ENCODE results near the gene PRPF40B. TPM values are rescaled to one million over a fixed set of nuclear protein-coding genes. Genes with fewer than 3 reads are reported as not detected.

The PRPF40B gene
- total and polyA plus RNA-seq, 2 experiments from 2014 or later, result 11.1 to 30.1 TPM

DNA sequence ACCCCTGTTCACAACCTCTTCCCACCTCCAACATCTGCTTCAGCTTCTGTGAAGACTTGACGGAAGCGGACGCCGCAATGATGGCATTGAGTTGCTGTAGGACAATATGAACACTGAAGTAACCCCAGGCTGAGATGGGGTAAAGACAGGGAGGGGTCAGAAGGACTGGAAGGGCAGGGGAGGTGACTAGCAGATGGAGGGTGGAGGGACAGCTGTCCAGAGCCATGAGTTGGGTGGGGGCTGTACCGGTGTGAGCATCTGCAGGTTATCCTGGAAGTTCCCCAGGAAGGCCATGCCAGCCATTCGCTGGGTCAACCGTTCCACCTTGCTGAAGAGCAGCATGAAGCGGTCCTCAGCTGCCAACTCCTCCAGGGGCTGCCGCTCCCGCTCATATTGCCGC lies 26.1 kb downstream of the PRPF40B start:
- no peaks in the 10 kb centered on the region for H3K36me3 ChIP-seq (replicated peaks; ENCODE audit: insufficient read depth, low read depth)
- TF ChIP-seq, protein P1, sequence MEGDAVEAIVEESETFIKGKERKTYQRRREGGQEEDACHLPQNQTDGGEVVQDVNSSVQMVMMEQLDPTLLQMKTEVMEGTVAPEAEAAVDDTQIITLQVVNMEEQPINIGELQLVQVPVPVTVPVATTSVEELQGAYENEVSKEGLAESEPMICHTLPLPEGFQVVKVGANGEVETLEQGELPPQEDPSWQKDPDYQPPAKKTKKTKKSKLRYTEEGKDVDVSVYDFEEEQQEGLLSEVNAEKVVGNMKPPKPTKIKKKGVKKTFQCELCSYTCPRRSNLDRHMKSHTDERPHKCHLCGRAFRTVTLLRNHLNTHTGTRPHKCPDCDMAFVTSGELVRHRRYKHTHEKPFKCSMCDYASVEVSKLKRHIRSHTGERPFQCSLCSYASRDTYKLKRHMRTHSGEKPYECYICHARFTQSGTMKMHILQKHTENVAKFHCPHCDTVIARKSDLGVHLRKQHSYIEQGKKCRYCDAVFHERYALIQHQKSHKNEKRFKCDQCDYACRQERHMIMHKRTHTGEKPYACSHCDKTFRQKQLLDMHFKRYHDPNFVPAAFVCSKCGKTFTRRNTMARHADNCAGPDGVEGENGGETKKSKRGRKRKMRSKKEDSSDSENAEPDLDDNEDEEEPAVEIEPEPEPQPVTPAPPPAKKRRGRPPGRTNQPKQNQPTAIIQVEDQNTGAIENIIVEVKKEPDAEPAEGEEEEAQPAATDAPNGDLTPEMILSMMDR (IDR thresholded peaks at IDR 0.05; ENCODE audit: poor library complexity), result no peak

DNA sequence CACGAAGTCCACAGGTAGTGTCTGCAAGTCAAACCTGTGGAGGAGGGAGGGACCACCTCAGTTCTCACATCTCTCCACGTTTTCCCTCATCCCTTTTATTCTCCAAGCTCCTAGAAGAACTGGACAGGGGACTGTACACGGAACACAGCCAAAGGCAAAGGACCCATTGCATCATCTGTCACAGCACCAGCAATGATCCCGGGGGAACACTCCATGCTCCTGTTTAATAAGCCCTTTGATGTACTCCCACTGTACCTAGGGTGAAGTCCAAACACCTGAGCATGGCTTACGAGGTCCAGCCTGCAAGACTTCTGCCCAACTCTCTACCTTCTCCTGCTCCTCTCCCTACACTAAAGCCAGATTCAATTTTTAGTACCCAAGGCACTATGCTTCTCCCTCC lies 26.5 kb downstream of the PRPF40B start:
- Histone ChIP-seq H3K79me2 (no peaks in the 10 kb centered on the region), H3K4me3 (no peak overlapping the region), H3K27ac (no peak overlapping the region), H3K4me1 (ENCODE audit: insufficient read depth) (no peaks in the 10 kb centered on the region), H3K9me2 (replicated peaks; ENCODE audit: insufficient read depth) (no peaks in the 10 kb centered on the region), H3K9me3 (ENCODE audit: low read depth) (no peaks in the 10 kb centered on the region), H3K4me2 (no peak overlapping the region), H2AFZ (no peak overlapping the region), H3K36me3 (replicated peaks; ENCODE audit: insufficient read depth, low read depth) (no peaks in the 10 kb centered on the region), H4K20me1 (ENCODE audit: insufficient read depth, poor library complexity, severe bottlenecking) (no peaks in the 10 kb centered on the region), H3K27me3 (no peaks in the 10 kb centered on the region)
- DNase-seq (ENCODE audit: low spot score), result no peak
- TF ChIP-seq, protein P1 (IDR thresholded peaks at IDR 0.05; ENCODE audit: poor library complexity), result no peak
- TF ChIP-seq EZH2phosphoT487 (IDR thresholded peaks at IDR 0.05; ENCODE audit: low read depth, severe bottlenecking, unreplicated experiment), result no peak
- TF ChIP-seq EZH2 (IDR thresholded peaks at IDR 0.05; ENCODE audit: borderline replicate concordance), result no peak
- WGBS (ENCODE audit: low lambda C conversion rate, missing lambda C conversion rate), result 86% methylated on average over 5 of the region's 5 CpGs

More for the DNA sequence above, 26.1 kb downstream of the PRPF40B start:
- Histone ChIP-seq H3K9me2 (replicated peaks; ENCODE audit: insufficient read depth) (no peaks in the 10 kb centered on the region), H3K4me2 (no peak overlapping the region), H3K4me1 (ENCODE audit: insufficient read depth) (no peaks in the 10 kb centered on the region), H3K79me2 (no peaks in the 10 kb centered on the region), H3K27ac (no peak overlapping the region), H2AFZ (no peak overlapping the region), H3K4me3 (no peak overlapping the region), H3K27me3 (no peaks in the 10 kb centered on the region), H3K9me3 (ENCODE audit: low read depth) (no peaks in the 10 kb centered on the region), H4K20me1 (ENCODE audit: insufficient read depth, poor library complexity, severe bottlenecking) (no peaks in the 10 kb centered on the region)
- whole genome bisulfite sequencing (ENCODE audit: low lambda C conversion rate, missing lambda C conversion rate), result 97% methylated on average over 11 of the region's 11 CpGs
- no peak for DNase-seq (ENCODE audit: low spot score)

DNA sequence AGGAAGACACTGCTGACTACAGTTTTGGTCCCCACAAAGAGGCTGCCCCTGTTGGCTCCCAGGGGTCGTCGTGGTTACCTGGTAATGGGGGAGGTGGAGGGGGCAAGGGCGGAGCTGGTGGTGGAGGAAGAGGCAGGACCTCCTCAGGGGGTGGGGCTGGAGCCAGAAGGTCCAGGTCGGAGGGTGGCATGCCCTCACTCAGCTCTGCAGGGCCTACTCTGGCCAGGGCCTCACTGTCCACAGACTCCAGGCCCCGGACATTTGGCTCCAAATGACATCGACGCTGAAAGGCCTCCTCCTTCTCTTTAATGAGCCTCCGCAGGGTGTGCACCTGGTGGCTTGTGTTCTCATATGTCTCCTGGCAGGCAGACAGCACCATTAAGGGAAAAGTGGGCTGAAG lies 28.5 kb downstream of the PRPF40B start:
- Histone ChIP-seq H3K9me2 (replicated peaks; ENCODE audit: insufficient read depth) (no peaks in the 10 kb centered on the region), H4K20me1 (ENCODE audit: insufficient read depth, poor library complexity, severe bottlenecking) (no peaks in the 10 kb centered on the region), H3K27ac (no peak overlapping the region), H3K4me1 (ENCODE audit: insufficient read depth) (no peaks in the 10 kb centered on the region), H3K27me3 (no peaks in the 10 kb centered on the region), H3K79me2 (no peaks in the 10 kb centered on the region), H3K36me3 (replicated peaks; ENCODE audit: insufficient read depth, low read depth) (no peaks in the 10 kb centered on the region), H3K4me3 (no peak overlapping the region), H3K9me3 (ENCODE audit: low read depth) (no peaks in the 10 kb centered on the region), H2AFZ (no peak overlapping the region), H3K4me2 (no peak overlapping the region)
- TF ChIP-seq, protein P1 (IDR thresholded peaks at IDR 0.05; ENCODE audit: poor library complexity), result no peak
- no peak for TF ChIP-seq EZH2 (IDR thresholded peaks at IDR 0.05; ENCODE audit: borderline replicate concordance)
- TF ChIP-seq EZH2phosphoT487 (IDR thresholded peaks at IDR 0.05; ENCODE audit: low read depth, severe bottlenecking, unreplicated experiment), result no peak
- no peak for DNase-seq (ENCODE audit: low spot score)
- WGBS (ENCODE audit: low lambda C conversion rate, missing lambda C conversion rate), result 95% methylated on average over 4 of the region's 8 CpGs

DNA sequence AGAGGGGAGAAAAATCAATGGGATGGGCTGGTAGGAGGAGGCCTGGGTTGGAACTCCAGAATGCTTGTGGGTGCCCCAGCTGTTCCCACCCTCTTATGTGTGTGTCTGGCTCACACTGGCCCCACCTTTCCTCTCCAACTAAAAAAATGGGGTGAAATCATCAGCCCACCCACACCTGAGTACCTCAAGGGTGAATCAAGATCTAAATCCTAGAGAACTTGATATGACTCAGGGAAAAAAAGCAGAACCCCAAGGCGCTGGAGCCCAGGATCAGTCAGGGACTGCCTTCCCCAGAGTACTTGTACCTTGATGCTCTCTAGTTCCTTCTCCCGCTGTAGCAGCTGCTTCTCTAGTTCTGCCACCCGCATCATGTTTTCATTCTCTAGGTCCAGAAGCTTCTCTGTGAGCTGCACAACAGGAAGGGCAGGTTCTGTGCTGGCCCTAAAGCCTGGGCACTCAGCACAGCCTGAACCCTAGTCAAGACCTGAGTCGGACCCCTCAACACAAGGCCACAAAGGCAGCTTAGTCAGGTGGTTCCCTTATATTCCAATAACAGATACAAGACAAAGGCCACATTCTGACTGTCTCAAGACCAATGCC lies 29.7 kb downstream of the PRPF40B start:
- H3K36me3 ChIP-seq (replicated peaks; ENCODE audit: insufficient read depth, low read depth), result no peaks in the 10 kb centered on the region
- TF ChIP-seq, protein P1 (IDR thresholded peaks at IDR 0.05; ENCODE audit: poor library complexity), result no peak
- no peak for TF ChIP-seq EZH2 (IDR thresholded peaks at IDR 0.05; ENCODE audit: borderline replicate concordance)

More for the DNA sequence above, 29.7 kb downstream of the PRPF40B start:
- Histone ChIP-seq H3K27ac (no peak overlapping the region), H4K20me1 (ENCODE audit: insufficient read depth, poor library complexity, severe bottlenecking) (no peaks in the 10 kb centered on the region), H3K9me2 (replicated peaks; ENCODE audit: insufficient read depth) (no peaks in the 10 kb centered on the region), H3K4me1 (ENCODE audit: insufficient read depth) (no peaks in the 10 kb centered on the region), H2AFZ (no peak overlapping the region), H3K4me3 (no peak overlapping the region), H3K27me3 (no peaks in the 10 kb centered on the region), H3K9me3 (ENCODE audit: low read depth) (no peaks in the 10 kb centered on the region), H3K79me2 (no peaks in the 10 kb centered on the region), H3K4me2 (no peak overlapping the region)
- DNase-seq (ENCODE audit: low spot score), result no peak
- WGBS (ENCODE audit: low lambda C conversion rate, missing lambda C conversion rate), result 96% methylated on average over 4 of the region's 4 CpGs
